DMS 273 treated with DMSO at 0.1 percent for 48 hours (cell line): Measurements from ENCODE around the gene CBR4.

Experiments used
- DNase-seq: peaks from one replicate; lab custom pipeline; 2025; lab: John Stamatoyannopoulos, UW

The CBR4 gene

GRCh38 chr4:169033660-169034059, 23.6 kb upstream of the CBR4 start:
- peak; percentile 8 for DNase-seq

GRCh38 chr4:169032883-169033645, 23.0 kb upstream of the CBR4 start:
- DNase-seq = no peak

- DNase-seq = no peak
These were observed 22.1 kb upstream of the CBR4 start for GRCh38 chr4:169032194-169032593.

GRCh38 chr4:169031392-169031791, 21.3 kb upstream of the CBR4 start:
- no peak for DNase-seq

GRCh38 chr4:169030562-169030982, 20.5 kb upstream of the CBR4 start:
- no peak for DNase-seq

- DNase-seq = no peak
These were observed 19.9 kb upstream of the CBR4 start for GRCh38 chr4:169029947-169030346.

GRCh38 chr4:169027663-169028062, 17.6 kb upstream of the CBR4 start:
- DNase-seq = no peak

- DNase-seq = no peak
These were observed 15.1 kb upstream of the CBR4 start for GRCh38 chr4:169025184-169025583.

- DNase-seq = no peak
These were observed 14.7 kb upstream of the CBR4 start for GRCh38 chr4:169024762-169025161.

- DNase-seq = no peak
These were observed 8.4 kb upstream of the CBR4 start for GRCh38 chr4:169018406-169018805.

- no peak for DNase-seq
These were observed 7.9 kb upstream of the CBR4 start for GRCh38 chr4:169017971-169018370.

GRCh38 chr4:169015186-169015623, 5.2 kb upstream of the CBR4 start:
- no peak for DNase-seq

GRCh38 chr4:169014586-169014985, 4.5 kb upstream of the CBR4 start:
- no peak for DNase-seq

- no peak for DNase-seq
These were observed 3.3 kb upstream of the CBR4 start for GRCh38 chr4:169013396-169013795.

- DNase-seq = no peak
These were observed 2.0 kb upstream of the CBR4 start for GRCh38 chr4:169012049-169012448.

GRCh38 chr4:169009286-169010124, 550 bp downstream of the CBR4 start:
- peak; percentile 11 for DNase-seq

GRCh38 chr4:169005453-169006099, 4.5 kb downstream of the CBR4 start:
- DNase-seq = no peak

- DNase-seq = no peak
These were observed 9.7 kb downstream of the CBR4 start for GRCh38 chr4:169000315-169000714.

- no peak for DNase-seq
These were observed 10.2 kb downstream of the CBR4 start for GRCh38 chr4:168999809-169000208.

- no peak for DNase-seq
These were observed 11.5 kb downstream of the CBR4 start for GRCh38 chr4:168998596-168998995.

- DNase-seq = no peak
These were observed 14.3 kb downstream of the CBR4 start for GRCh38 chr4:168995537-168996295.

- DNase-seq = no peak
These were observed 15.1 kb downstream of the CBR4 start for GRCh38 chr4:168994958-168995357.
